Activated T-cell treated with anti-CD3 and anti-CD28 coated beads, Interleukin-2, amount 50 U/mL, for 1 hour (primary cell): ENCODE measurements around the gene NT5E.
"Not testable (repeated sequence)": the region's sequence is repeated elsewhere in the genome, so short reads cannot be mapped to it uniquely, and the experiment has no call there.

Experiments
- DNase-seq: peaks from one replicate; pipeline ENCODE4 v3.0.0-alpha.2; 2020

The NT5E gene

DNA sequence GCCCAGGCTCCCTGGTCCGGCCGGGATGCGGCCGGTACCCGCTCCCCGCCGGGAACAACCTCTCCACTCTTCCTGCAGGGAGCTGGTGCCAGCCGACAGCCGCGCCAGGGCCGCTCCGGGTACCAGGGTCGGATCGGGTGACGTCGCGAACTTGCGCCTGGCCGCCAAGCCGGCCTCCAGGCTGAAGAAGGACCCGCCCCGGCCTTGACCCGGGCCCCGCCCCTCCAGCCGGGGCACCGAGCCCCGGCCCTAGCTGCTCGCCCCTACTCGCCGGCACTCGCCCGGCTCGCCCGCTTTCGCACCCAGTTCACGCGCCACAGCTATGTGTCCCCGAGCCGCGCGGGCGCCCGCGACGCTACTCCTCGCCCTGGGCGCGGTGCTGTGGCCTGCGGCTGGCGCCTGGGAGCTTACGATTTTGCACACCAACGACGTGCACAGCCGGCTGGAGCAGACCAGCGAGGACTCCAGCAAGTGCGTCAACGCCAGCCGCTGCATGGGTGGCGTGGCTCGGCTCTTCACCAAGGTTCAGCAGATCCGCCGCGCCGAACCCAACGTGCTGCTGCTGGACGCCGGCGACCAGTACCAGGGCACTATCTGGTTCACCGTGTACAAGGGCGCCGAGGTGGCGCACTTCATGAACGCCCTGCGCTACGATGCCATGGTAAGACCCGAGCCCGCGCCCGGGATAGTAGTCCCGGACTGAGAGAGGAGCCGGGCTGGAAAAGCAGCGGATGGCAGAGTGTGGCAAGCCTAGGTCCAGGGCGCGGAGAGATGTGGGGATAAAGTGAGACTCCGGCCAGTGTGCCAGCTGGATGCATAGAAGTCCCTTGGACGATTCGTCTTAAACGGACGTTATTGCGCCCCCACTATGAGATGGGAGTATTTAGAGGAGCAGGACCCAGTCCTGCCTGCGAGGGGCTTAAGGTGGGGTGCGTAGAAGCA is at the start of gene NT5E:
Gene NT5E, plus strand, starts transcription at position 266 of the 942 bp plus-strand sequence. Its CDS starts 57 bp downstream, at position 323.
- DNase-seq: peak; percentile 59

DNA sequence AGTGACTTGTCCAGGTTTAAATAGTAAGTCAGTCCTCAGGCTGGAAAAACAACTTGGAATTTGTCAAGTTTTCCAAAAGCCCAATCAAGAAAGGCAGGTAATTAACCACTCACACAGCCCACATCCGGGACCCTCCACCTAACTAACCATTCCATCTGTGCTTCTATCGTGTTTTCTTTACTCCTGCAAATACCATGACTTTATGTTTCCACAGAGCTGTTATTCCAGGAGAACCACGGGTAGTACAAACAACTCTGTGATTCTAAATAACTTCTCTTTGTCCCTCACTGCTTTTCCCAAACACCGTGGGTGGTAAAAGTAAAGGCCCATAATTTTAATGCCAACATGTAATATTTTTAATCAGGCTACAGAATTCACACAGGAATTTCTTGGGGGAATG is 49.6 kb upstream of the NT5E start:
- no peak for DNase-seq

DNA sequence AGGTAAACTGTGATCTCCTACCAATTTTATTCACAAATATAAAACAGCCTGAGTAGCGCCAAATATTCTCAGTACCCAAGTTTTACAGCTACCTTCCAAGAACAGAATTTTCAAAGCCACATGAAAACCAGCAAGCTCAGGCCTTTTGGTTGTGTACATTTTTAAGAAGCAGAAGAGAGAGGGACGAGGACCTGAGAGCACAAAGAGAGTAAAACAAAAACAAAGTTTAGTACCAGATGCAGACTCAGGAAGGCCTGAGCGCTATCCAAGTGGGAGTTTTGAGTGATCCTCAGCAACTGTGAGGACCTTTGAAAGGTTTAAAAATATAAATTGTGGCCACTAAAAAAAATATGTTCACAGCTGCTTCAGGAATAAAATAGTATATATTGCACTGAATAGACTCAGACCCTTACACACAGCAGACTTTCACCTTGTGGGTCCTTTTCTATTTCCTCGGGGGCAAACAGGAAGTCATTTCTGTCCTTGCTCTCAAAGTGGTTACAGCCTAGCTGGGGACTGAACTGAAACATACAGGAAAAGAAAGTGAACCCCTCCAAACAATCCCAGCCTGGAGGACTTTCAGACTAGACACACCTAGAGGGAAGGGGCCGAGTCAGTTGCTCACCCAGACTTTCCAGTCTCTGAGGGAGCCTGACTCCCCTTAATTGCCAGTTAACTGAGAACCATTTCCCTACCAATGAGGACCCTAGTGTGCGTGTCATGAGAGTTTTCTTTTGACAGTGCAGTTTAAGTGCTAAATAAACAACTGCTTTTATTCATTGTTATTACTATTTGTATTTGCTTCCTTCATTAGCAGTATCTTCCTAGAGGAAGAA is 48.5 kb upstream of the NT5E start:
- DNase-seq: no peak

DNA sequence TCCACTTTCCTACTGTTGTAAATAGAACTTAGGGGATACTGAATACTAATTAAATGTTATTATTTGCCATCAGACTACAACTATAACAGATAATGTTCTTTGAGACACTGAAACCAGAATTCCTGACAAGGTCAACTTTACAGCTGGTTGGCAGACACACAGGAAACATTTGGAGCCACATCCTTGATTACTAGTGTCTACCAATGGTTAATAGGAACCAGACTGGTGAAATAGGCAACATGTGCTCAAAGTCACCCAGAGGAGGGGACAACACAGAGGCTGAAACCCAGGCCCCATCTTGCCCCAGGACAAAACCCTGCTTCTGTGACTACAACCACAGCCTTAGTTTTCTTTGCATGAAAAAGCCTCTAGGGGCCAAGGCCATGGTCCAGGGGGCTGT is 47.8 kb upstream of the NT5E start:
- DNase-seq: no peak

DNA sequence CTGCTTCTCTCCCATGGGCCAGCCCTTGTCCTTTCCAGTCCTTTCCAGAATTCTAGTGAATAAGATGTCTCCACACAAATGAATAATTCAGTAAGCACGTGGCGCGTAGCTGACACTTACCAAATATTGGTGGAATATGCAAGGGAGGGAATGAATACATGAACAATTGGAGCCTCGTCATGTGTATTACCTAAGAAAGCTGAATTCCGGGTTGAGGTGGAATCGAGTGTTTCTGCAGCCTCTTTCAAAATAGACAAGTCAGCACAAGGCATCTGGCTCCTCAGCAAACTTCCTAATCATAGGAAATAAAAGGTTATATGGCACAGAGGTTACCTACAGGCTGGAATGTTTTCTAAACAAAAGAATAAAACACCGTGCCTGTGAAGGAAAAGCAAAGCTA is 47.0 kb upstream of the NT5E start:
- no peak for DNase-seq

DNA sequence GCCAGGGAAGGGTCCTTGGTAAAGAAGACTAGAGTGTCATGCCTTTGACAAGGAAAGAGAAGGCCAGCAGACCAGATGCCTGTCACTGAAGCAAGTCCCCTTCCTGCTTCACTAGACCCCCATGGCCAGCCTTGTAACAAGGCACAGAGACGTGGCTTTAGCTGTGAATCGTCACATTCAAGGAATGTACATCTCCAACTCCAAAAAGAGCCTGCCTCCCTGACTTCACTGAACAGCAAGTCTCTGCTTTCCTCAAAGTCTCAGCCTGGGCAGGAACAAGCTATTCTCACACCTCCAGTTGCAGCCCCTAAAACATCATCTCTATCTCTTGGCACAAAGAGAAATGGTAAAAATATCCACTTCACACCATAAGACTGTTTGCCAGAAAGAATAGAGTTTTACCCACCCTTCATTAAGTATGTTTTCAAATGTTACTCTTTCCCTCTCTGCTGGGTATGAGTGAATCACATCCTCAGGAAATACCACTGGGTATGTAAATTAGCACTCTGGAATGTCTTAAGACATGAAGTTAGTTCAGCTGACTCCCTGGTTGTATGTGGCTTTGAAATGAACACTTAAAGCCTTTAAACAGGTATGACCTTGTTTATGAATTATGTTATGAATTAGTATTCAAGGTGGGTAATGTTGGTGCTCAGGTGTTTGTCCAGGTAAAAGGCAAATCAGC is 46.4 kb upstream of the NT5E start:
- DNase-seq: no peak

DNA sequence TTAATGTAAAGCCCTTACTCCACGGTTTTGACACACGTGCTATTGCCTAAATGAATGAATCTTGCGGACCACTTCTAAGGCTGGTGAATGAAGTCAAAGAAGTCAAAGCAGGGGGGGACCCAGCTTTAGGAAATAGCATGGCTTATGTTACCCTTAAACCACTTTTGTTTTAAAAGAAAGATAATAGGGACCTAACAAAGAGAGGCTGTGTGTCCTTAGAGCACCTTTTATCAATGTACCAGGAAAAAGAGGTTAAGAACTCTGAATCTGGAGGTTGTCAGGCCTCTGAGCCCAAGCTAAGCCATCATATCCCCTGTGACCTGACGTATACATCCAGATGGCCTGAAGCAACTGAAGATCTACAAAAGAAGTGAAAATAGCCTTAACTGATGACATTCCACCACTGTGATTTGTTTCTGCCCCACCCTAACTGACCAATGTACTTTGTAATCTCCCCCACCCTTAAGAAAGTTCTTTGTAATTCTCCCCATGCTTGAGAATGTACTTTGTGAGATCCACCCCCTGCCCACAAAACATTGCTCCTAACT is 45.8 kb upstream of the NT5E start:
- not testable (repeated sequence) for DNase-seq

DNA sequence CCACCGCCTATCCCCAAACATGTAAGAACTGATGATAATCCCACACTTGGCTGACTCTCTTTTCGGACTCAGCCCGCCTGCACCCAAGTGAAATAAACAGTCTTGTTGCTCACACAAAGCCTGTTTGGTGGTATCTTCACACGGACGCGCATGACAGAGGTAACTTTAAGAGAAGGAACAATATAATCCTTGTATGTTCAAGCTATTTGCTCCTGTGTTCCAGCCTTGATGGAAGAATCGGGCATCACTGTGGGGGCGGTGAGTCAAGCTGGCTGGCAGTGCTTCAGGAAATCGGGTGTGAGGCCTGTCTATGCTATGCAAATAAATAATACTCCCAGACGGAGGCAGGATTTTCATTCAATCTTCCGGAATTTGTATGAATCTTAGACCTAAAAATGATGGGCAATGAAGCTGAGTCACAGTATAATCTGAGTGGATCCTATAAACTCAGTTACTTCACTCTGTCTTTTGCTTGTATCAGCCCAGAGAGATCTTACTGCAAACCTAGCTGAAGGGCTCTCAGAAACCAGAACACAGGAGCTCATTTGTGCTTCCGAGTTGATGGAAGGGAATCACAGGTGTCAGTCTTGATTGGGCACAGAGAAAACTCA is 45.2 kb upstream of the NT5E start:
- DNase-seq: no peak

DNA sequence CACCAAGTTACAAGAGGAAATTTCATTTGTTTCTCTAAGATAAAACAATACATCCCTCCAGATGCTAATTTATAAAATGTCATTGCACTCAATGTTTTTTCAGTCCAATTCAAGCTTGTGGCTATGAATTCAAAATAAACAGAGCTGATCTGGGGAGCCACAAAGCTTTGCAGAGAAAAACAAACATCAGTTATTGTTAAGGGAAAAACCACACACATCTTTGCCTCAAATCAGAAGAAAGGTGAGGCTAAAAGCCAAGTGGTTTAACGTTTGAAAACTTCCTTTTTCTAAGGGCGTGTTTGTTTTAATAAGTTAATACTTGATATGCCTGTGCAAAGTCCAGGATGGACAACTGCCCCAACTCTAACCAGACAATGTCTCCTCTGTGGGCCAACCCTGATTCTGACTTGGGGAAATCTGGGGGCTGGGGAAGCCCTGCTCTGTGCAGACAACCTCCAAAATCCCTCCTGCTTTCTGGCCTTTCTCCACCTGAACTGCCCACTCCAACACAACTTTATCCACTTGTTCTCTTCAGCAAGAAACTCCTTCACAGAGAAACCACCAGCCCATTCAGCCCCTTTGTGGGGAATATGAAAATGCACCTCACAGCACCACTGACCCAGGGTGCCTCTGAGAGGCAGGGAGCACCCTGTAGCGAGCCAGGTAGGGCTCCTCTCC is 44.6 kb upstream of the NT5E start:
- no peak for DNase-seq

DNA sequence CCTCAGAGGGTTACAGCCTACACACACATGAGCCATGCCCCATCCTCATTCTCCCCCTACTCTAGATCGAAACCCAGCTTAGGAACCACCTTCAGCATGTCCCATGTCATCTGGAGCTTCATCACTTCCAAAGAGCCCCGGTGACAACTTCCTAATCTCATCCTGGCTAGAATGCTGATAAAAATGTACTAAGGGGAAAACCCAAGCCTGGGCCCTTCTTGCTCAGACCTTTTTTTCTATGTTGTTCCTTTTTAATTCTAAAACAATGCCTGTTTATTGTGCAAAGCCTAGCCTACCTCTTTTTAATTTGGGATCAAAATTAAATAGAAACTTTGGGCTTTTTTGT is 44.1 kb upstream of the NT5E start:
- no peak for DNase-seq

DNA sequence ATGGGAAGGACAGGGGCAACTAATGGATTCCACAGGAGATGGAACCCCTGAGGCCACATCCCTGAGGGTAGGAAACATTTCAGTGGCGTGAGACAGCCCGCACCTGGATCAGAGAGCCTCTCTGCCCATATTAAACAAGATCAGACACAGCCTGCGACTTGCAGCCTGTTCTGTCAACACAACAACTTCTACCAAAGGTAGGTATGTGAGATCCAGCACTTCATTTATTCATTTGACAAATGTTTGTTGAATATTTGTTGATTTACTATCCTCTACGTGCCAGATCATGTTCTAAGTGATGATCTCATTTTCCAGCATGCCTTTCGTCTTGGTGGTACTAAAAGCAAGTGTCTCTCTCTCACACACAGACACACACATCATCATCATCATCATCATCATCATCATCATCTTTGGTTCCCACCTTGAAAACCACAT is 43.2 kb upstream of the NT5E start:
- no peak for DNase-seq

DNA sequence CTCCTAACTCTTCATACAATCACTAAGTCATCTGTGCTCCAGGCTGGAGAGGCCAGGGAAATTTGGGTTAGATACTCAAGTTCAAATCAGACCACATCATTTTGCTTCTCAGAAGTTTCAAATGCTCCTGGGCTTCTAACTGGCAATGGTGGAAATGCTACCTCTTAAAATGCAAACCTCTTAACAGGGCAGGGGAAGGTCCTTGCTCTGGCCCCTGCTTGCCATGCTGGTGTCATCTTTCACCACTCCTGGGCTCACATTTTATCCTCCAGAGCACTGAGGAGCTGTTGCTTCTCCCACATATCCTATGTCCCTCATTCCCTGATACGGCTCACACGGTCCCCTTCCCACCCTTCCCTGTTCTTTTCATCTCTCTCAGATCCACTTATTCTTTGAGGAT is 41.8 kb upstream of the NT5E start:
- no peak for DNase-seq

DNA sequence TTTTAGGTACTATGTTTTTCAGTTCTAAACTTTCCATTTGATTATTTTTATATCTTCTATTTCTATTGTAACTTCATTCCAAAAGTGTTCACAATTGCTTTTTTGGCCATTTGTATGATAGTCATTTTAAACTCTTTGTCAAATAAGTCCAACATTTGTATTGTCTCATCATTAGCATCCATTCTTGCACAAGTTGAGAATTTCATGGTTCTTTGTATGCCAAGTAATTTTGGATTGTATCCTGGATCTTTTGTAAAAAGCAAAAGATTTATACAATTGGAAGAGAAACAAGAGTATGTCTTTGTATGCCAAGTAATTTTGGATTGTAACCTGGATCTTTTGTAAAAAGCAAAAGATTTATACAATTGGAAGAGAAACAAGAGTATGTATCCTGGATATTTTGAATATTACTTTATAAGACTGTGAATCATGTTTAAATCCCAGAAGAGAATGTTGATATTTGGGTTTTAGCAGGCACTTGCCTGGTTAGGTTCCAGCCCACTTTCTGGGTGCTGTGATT is 36.9 kb upstream of the NT5E start:
- DNase-seq: no peak

DNA sequence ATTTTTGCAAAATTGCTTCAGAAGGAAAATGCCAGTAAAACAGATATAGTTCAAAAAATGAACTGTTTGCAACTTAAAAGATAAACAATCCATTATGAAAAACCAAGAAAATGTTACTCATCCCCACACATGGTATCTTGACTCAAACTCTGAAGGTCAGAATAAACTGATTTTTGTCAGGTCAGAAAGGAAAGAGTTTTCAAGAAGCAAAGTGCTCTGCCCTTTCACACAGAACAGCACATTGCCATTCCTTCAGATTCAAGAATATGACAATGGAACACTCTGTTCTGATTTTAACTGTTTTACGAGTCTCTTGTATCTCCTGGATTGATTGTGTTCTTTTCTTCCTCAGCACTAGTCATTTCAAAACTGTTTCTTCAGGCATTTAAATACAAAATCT is 33.8 kb upstream of the NT5E start:
- DNase-seq: no peak

DNA sequence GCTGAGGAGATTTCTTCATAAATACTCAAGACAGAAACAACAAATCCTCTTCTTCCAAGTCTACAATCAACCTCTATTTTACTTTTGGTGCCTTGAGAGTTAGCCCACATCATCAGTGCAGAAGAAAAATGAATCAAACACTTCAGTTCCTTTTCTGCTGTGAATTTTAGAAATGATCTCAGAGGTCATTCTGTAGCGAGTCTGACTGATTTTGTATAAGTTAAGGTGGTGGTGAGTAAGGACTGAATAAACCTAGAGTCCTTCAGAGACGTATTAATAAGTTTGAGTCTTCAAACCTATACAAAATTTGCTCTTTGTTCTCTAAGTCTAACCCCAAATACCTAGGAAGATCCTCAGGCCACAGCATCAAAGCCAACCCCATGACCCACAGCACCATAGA is 33.1 kb upstream of the NT5E start:
- DNase-seq: no peak

DNA sequence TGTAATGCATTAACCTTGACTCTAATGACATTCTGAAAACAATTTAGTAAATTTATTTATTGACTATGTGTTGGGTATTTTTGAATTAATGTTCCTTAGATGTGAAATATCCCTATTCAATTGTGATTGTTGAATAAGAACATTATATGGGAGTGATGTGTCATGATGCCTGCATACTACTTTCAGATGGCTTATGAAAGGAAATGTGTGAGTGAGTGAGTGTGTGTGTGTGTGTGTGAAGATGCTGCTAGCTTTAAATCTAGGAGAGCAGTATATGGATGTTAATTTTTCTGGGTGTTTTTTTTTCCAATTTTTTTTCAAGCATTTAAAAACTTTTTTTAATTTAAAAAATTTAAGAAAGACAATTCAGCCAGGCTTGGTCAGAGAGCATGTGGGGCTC is 32.5 kb upstream of the NT5E start:
- DNase-seq: no peak

DNA sequence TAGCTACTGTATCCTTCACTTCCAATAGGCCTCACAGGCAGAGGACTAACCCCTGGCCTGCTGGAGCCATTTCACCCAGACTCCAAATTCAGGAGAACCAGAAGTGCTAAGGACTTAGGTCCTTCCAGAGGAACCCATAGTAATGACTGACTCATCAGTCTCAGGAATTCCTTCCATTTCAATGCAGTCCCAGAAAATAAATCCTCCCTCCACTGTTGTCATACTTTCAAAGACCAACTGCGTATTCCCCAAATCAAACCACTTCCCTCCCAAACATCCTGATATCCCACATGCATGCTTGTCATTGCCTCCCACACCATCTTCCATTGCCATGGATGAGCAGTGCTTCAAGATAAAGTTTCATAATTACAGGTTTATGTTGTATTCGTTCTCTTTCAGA is 31.8 kb upstream of the NT5E start:
- DNase-seq: no peak

DNA sequence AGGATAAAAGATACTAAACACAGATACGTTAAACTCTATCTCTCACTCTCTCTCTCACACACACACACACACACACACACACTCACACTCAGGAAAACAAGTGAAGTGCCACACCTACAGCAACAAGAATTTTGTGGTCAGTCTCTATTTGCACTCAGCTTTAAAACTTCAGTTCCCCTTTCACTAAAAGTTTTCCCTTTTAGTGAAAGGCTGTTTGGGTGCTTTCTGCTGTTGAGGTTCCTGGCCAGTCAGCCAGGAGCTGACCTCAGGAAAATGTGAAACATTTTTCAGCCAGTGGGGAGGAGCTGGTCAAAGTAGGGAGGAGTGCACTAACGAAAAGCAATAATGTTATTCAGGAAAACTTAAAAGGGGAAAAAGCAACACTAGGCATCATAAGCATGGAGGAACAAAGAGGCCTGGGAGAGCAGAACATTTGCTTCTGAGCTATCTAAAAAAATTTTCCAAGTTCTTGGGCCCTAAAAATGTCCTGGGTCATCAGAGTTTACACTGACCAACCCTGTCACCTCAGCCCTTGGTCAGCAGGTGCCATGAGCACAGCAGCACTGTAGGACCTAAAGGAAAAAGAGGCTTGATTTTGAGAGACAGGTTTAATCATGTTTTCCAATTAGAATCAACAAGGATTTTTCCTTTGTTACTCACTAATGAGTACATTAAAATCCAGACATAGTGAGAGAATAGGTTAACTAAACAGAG is 30.7 kb upstream of the NT5E start:
- DNase-seq: no peak

DNA sequence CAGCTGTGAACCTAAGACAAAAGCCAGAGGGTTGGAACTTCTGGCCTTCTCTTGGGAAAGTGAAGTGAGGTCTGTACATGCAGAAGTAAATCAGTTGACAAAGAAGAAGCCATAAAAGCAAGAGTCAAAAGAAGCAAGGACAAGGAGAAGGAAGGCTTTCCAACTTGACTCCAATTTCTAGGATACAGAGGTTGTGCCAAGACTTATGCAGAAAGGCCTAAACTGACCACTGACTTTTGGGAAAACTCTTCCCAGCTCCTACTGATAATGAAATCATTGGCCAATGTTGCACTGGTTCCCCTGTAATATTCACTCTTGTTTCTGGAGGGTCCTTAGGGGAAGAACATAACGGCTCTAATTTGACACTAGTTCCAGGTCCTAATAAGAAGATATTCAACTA is 29.3 kb upstream of the NT5E start:
- no peak for DNase-seq

DNA sequence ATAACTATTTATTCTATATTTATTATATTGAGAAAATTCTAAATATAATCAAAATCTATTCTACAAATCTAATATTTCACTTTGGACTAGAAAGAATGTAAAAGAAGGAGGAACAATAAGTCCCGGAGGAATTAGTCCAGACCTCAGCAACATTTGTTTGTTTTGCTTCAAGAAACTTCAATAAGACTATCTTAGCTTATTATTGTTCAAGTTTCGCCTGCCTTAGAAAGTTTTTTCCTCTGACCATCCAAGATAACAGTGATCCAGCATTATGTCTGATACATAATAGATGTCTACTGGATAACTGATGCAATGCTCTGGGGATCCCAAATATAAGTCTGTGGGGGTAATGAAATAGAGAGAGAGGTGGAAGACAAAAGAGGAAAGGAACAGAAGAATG is 28.7 kb upstream of the NT5E start:
- no peak for DNase-seq

DNA sequence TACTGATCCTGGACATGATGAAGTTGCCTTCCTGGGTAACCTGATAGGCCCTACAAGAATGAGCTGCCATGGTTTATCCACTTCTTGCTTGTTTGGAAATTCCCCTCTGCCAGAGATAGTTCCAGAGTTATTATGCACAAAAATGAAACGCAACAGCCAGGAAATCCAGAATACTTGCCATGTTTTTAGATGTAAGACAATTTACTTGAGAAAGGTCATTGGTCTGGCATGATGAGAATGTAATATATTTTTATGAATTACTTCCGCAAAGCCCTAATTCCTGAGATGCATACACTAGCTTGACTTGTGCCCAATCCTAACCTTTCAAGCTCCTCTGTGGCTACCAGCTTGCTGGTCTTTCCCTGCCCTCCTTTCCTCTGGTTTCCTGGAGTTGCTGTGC is 27.9 kb upstream of the NT5E start:
- DNase-seq: no peak
